Measurements from ENCODE around the gene SLC6A11. TPM values are rescaled to one million over a fixed set of nuclear protein-coding genes. Genes with fewer than 3 reads are reported as not detected.

The SLC6A11 gene
- total and polyA plus RNA-seq, 2 donors (not counting 3 experiments of a cell fraction or from before 2014, with no cell fraction given): not detected

GRCh38 chr3:10941972-10942371 is 125.9 kb downstream of the SLC6A11 start:
- DNase-seq (ENCODE audit: low read depth, low spot score) (no peak), FAIRE-seq (peak; percentile 8)
- no peak overlapping the region for H3K27ac ChIP-seq (ENCODE audit: insufficient read depth, low read depth, low read length)
- no peaks in the 10 kb centered on the region for H4K20me1 ChIP-seq (replicated peaks; ENCODE audit: control insufficient read depth, extremely low read depth, insufficient read depth, low read length)
- H3K9me1 ChIP-seq (replicated peaks; ENCODE audit: control insufficient read depth, extremely low read depth, insufficient read depth, low read length): no peaks in the 10 kb centered on the region
- no peak overlapping the region for H3K4me3 ChIP-seq (replicated peaks in 1 of 3; ENCODE audit: insufficient read depth in 1 of 3, low read depth in 1 of 3, low read length in 3 of 3)
- no peaks in the 10 kb centered on the region for H3K4me1 ChIP-seq (ENCODE audit: control insufficient read depth, extremely low read depth, insufficient read depth, low read length)
- H2AFZ ChIP-seq (ENCODE audit: low read depth, low read length): no peak overlapping the region
- intact Hi-C loops (cut with micrococcal nuclease) (loop anchor here (1.0 to 10.0 kb wide), 2 partner anchors 184 to 263 kb away; no protein-coding TSS in a partner anchor), dilution Hi-C loops (cut with MboI; ENCODE audit: extremely low pct_ligation_motif_present, low sequenced_read_pairs) (no loop called here)
- no peak overlapping the region for H3K9ac ChIP-seq (replicated peaks; ENCODE audit: extremely low read depth, insufficient read depth, low read length)
- no peaks in the 10 kb centered on the region for H3K27me3 ChIP-seq (ENCODE audit: control insufficient read depth in 2 of 2, insufficient read depth in 2 of 2, low read length in 2 of 2)
- ChIA-PET POLR2A (no interaction called here), CTCF (interaction anchor here (0.6 to 7.9 kb wide), 18 partner anchors 9 to 398 kb away, joined by 3 to 125 read pairs (median 4); no protein-coding TSS in a partner anchor)
- H3K36me3 ChIP-seq (ENCODE audit: control insufficient read depth in 2 of 2, extremely low read depth in 1 of 2, insufficient read depth in 2 of 2, low read length in 2 of 2): no peaks in the 10 kb centered on the region
- no peaks in the 10 kb centered on the region for H3K79me2 ChIP-seq (ENCODE audit: control insufficient read depth, insufficient read depth, low read length)
- no peak for TF ChIP-seq GATA2 (IDR thresholded peaks at IDR 0.05; ENCODE audit: insufficient read depth, insufficient read length, low read depth, low read length)
- TF ChIP-seq JUN (IDR thresholded peaks at IDR 0.05; ENCODE audit: borderline replicate concordance, insufficient read depth, insufficient read length, low read depth): no peak
- TF ChIP-seq MYC (IDR thresholded peaks at IDR 0.05; ENCODE audit: low read depth, low read length): no peak
- TF ChIP-seq CTCF (IDR thresholded peaks at IDR 0.05; ENCODE audit: extremely low read depth in 1 of 2, insufficient read depth in 1 of 2, low read depth in 1 of 2, low read length in 2 of 2): peak; percentile 64 to 76
- H3K9me3 ChIP-seq (replicated peaks; ENCODE audit: control insufficient read depth, insufficient read depth, low read length): no peaks in the 10 kb centered on the region
- BruUV-seq (replicated peaks): no TSS peak
- H3K4me2 ChIP-seq (ENCODE audit: insufficient read depth, low read length): no peak overlapping the region

GRCh38 chr3:10942690-10943205 is 126.7 kb downstream of the SLC6A11 start:
- H3K4me1 ChIP-seq (ENCODE audit: control insufficient read depth, extremely low read depth, insufficient read depth, low read length): no peaks in the 10 kb centered on the region
- FAIRE-seq: no peak
- H3K27ac ChIP-seq (ENCODE audit: insufficient read depth, low read depth, low read length): no peak overlapping the region
- H3K36me3 ChIP-seq (ENCODE audit: control insufficient read depth in 2 of 2, extremely low read depth in 1 of 2, insufficient read depth in 2 of 2, low read length in 2 of 2): no peaks in the 10 kb centered on the region
- POLR2A ChIA-PET: no interaction called here
- no TSS peak for BruUV-seq (replicated peaks)
- H3K79me2 ChIP-seq (ENCODE audit: control insufficient read depth, insufficient read depth, low read length): no peaks in the 10 kb centered on the region
- TF ChIP-seq POLR2AphosphoS5 (IDR thresholded peaks at IDR 0.05; ENCODE audit: insufficient read depth, low read depth, low read length) (no peak), GATA2 (IDR thresholded peaks at IDR 0.05; ENCODE audit: insufficient read depth, insufficient read length, low read depth, low read length) (no peak), EZH2 (IDR thresholded peaks at IDR 0.05; ENCODE audit: borderline replicate concordance, low read depth, low read length, severe bottlenecking) (no peak), MAX (IDR thresholded peaks at IDR 0.05; ENCODE audit: insufficient read depth, insufficient read length) (no peak), MYC (IDR thresholded peaks at IDR 0.05; ENCODE audit: low read depth, low read length) (no peak), JUN (IDR thresholded peaks at IDR 0.05; ENCODE audit: borderline replicate concordance, insufficient read depth, insufficient read length, low read depth) (no peak), POLR2A (IDR thresholded peaks at IDR 0.05; ENCODE audit: low read depth, low read length) (no peak), CTCF (IDR thresholded peaks at IDR 0.05; ENCODE audit: extremely low read depth in 1 of 2, insufficient read depth in 1 of 2, low read depth in 1 of 2, low read length in 2 of 2) (no peak), FOS (IDR thresholded peaks at IDR 0.05; ENCODE audit: borderline replicate concordance, insufficient read depth, low read length) (no peak)
- intact Hi-C loops (cut with micrococcal nuclease): loop anchor here (1.0 to 10.0 kb wide), 2 partner anchors 184 to 262 kb away; no protein-coding TSS in a partner anchor
- H3K27me3 ChIP-seq (ENCODE audit: control insufficient read depth in 2 of 2, insufficient read depth in 2 of 2, low read length in 2 of 2): no peaks in the 10 kb centered on the region
- H3K9me1 ChIP-seq (replicated peaks; ENCODE audit: control insufficient read depth, extremely low read depth, insufficient read depth, low read length): no peaks in the 10 kb centered on the region
- no peak overlapping the region for H3K9ac ChIP-seq (replicated peaks; ENCODE audit: extremely low read depth, insufficient read depth, low read length)
- dilution Hi-C loops (cut with MboI; ENCODE audit: extremely low pct_ligation_motif_present, low sequenced_read_pairs): no loop called here
- H2AFZ ChIP-seq (ENCODE audit: low read depth, low read length): no peak overlapping the region
- no peaks in the 10 kb centered on the region for H4K20me1 ChIP-seq (replicated peaks; ENCODE audit: control insufficient read depth, extremely low read depth, insufficient read depth, low read length)
- H3K4me2 ChIP-seq (ENCODE audit: insufficient read depth, low read length): no peak overlapping the region
- H3K4me3 ChIP-seq (replicated peaks in 1 of 3; ENCODE audit: insufficient read depth in 1 of 3, low read depth in 1 of 3, low read length in 3 of 3): no peak overlapping the region
- H3K9me3 ChIP-seq (replicated peaks; ENCODE audit: control insufficient read depth, insufficient read depth, low read length): no peaks in the 10 kb centered on the region
- CTCF ChIA-PET: interaction anchor here (0.6 to 7.9 kb wide), 16 partner anchors 8 to 397 kb away, joined by 3 to 125 read pairs (median 4); no protein-coding TSS in a partner anchor
- DNase-seq (ENCODE audit: low read depth, low spot score): no peak
